Right renal cortex interstitium (tissue), 3 donors: ENCODE measurements around the gene KCNV2. TPM values are rescaled to one million over a fixed set of nuclear protein-coding genes. Genes with fewer than 3 reads are reported as not detected.
"Not testable (repeated sequence)": the region's sequence is repeated elsewhere in the genome, so short reads cannot be mapped to it uniquely, and the experiment has no call there.

Experiments used
- DNase-seq, 3 donors: peaks; one replicate each; pipeline ENCODE4 v3.0.0-alpha.2; 2013; ENCODE audit warnings: low read depth in 3 of 3, low spot score in 2 of 3
- polyA plus RNA-seq, 3 donors: library from polyadenylated mRNA; unstranded; fragments of 120-200 nt; gene quantifications; one replicate each; pipeline ENCODE4 v1.2.1, GENCODE V29; 2013; ENCODE audit not compliant: insufficient read length in 3 of 3

Gene KCNV2
- polyA plus RNA-seq = under 1 TPM in 1 of 3 donors, not detected in 2; 0.06 TPM

DNA sequence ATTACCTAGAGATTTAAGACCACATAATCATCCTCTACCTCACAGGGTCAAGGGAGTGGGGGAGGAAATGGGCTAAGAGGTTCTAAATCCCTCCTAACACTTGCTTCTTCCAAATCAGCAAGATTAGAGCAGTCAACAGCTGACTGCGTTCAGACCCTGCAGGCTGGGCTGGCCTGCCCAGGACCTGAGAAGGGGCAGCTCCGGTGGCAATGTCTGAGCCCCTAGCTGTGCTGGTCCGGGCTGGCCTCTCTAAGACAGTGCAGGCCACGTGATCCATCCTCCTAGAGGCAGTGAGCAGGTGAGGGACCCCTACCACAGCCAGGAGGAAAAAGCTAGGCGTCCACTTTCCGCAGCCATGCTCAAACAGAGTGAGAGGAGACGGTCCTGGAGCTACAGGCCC, at the start of gene KCNV2:
KCNV2 (plus strand) TSS at position 126 of the 400 bp plus-strand sequence; CDS start at position 356, 230 bp downstream.
- DNase-seq = no peak

DNA sequence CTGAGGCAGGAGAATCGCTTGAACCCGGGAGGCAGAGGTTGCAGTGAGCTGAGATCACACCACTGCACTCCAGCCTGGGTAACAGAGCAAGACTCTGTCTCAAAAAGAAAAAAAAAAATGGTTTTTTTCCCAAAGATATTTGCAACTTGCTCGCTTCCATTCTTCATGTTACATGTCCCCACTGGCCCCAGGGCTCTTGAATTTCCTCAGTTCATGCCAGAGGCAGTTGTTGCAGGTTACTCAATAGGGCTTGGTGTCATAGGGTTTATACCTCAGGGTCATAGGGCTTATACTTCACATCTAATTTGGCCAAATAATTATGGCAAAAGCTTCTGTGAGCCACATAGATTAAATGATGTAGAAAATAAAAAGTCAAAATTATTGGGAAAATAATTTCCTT, 44.1 kb upstream of the KCNV2 start:
- DNase-seq = no peak

DNA sequence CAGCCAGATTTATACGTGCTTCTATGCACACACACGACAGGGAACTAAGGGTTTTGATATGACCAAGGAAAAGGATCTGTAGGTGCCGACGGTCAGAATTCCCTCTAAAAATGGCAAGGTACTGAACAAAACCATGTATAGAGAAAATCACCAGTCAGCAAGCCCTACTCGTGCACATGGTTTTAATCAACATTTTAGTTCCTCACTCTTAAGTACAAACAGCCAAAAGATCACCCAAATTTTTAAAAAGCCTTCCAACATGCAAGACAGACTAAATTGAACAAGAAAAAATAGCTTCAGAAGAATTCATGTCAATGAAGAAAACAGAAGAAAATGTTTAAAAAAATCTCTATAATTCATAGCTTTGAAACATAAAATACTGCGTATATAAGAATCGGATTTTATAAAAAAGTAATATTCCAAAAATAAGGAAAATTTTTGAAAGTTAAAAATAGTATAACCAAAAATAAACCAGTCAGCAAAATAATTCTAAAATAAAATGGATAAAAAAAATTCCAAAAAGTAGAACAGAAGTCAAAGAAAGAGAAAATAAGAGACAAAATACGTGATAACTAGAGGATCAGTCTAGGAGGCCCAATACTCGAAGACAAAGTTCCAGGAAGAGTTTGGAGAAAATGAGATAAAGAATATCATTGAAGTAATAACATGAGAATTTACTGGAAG, 43.0 kb upstream of the KCNV2 start:
- DNase-seq = no peak

DNA sequence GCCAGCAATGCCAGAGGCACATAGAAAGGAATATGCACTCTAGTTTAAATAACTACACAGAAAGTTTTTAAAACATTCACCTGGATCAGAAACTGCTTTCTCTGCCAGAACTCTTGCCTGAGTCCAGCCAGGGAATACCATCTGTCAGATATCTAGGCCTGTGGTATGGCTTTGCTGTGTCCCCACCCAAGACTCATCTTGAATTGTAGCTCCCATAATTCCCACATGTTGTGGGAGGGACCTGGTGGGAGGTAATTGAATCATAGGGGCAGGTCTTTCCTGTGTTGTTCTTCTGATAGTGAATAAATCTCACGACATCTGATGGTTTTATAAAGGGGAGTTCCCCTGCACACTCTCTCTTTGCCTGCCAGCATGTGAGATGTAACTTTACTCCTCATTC, 41.5 kb upstream of the KCNV2 start:
- DNase-seq = no peak

GRCh38 chr9:2676466-2676865, 40.8 kb upstream of the KCNV2 start:
- no peak for DNase-seq

DNA sequence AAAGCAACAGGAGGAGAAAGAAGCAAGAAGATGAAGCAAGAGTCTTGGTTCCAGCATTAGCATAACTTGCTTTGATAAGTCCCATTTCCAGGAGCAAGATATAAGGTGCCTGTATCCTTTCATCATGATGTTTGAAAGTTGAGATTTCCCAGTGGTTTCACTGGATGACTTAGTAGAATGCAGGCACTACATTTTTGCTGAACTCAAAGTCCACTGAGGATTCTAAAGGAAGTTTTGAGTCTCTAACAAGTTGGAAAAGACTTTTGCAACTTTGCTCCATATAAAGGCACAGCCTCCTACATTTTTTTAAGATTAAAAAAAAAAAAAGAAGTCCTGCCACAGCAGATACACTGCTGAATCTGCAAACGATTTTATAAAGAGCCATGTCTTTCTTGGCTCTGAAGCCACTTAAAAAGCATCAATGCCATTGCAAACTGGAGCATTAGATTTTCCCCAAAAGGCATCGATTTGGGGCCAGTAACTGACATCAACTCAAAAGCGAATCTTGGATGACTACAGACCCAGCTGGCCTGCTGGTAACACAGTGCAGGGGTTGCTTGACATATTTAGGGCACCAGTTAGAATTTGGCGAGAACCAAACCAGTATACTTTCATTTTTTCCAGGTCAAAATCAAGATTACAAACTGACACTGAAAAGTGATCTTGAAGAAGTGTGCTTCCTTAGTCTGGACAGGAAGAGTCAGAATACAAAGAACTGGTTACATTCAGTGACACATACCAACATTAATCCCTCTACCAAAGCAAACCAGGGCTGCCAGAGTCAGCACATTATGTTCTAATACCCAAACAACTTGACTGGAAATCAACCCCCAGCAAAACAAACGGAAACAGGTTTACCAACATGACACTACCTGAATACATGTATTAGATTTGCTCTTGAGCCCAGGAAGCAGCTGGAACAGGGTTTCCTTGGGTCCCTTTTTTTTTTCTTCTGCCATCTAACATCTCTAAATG, 39.1 kb upstream of the KCNV2 start:
- no peak for DNase-seq

DNA sequence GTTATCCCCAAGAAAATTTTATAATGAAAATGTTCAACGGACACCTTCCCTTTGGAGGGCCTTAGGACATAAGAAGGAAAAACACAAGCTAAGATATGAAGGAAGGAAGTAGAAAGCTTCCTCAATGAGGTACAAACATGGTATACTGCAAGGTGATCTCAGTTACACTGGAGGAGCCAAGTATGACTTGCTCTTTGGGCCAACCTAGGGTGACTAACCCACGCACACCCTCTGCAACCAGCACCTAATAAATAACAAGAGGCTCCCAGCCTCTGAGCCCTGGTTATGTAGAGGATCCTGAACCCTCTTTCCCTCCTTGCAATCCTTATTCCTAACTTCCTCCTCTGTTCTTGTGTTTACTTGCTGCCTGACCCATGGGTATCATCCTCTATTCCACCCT, 38.3 kb upstream of the KCNV2 start:
- DNase-seq = no peak

GRCh38 chr9:2681981-2682380, 35.3 kb upstream of the KCNV2 start:
- DNase-seq = no peak

- DNase-seq = no peak
These were observed 30.4 kb upstream of the KCNV2 start for GRCh38 chr9:2686911-2687310.

GRCh38 chr9:2688636-2689035, 28.7 kb upstream of the KCNV2 start:
- no peak for DNase-seq

GRCh38 chr9:2691212-2691611, 26.1 kb upstream of the KCNV2 start:
- DNase-seq = no peak

- DNase-seq = no peak
These were observed 25.7 kb upstream of the KCNV2 start for GRCh38 chr9:2691626-2692025.

DNA sequence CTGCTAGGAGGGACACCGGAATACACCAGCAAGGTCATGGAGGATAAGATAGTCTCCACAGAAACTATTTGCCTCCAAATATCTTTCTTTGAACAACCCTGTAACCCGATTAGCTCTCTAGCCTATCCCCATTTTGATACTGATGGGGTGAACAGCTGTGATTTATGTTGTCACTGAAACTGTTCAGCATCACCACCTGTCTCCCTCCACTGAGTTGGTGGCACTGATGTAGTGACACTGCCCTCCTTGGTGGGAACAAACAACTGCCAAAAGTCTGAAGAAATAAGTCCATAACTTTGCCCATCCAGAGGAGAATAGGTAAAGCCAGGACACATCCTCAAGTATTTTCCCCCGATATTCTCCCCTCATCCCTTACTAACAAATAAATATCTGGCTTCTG, 24.3 kb upstream of the KCNV2 start:
- no peak for DNase-seq

GRCh38 chr9:2697492-2697891, 19.8 kb upstream of the KCNV2 start:
- no peak for DNase-seq

DNA sequence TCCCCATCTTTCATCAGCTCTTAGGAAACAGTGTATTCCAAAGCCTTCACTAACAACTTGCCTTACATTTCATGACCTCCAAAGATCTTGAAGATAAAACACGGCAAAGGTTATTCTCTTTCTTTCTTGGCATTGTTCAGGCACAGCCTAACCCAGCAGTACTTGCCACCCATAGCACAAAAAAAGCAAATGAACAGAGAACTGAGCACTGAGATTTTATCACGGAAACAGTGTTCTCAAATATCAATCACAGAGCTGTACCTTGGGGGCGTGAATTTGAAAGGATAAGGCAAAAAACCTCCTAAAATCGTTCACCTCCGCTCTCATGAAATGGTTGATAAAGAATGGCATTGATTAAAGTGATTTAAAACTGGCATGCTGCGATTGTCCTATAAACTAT, 16.9 kb upstream of the KCNV2 start:
- DNase-seq = no peak

DNA sequence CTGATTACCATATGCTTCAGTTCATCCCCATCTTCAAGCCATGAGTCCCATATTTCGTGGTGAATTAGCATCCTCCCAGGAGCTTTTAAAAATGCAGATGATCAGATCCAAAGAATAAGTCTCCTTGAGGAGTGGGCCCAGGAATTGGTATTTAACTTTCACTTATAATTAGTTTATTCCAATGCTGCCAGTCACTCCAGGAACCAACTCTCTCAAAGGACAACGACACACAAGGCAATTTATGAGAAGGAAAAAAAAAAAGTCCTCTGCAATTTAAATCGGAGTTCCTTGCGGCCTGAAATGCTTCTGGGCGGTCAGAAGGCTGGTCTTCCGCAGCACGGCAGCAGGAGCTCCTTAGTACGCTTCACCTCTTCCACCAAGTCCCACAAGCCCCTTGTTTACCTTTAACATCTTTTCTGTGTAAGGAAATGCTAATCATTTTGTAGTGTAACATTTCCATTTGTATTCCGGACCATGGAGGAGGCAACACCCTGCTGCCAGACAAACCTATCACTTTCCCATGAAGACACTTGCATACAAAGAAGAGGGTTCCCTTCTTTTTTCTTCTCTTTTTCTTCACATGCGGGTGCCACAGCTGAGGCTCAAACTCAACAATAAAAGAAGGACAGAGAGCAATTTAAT, 16.3 kb upstream of the KCNV2 start:
- DNase-seq = no peak

DNA sequence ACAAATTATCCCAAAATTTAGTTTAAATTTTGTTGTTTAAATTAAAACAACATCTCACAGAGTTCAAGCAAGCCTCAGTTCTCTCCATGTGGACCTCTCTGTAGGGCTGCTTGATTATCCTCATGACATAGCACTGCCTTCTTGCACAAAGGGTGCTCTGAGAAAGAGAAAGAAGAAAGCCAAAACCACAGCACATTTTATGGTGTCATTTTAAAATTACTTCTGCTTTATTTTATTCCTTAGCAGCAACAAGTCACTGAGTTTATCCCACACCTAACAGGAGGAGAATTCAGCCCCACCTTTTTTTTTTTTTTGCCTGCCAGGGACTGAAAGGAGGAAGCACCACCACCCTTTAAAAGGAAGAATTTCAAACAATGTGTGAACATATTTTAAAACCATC, 12.8 kb upstream of the KCNV2 start:
- DNase-seq = no peak

GRCh38 chr9:2707256-2707655, 10.1 kb upstream of the KCNV2 start:
- not testable (repeated sequence) for DNase-seq

- DNase-seq = no peak
These were observed 7.6 kb upstream of the KCNV2 start for GRCh38 chr9:2709645-2710101.

GRCh38 chr9:2711716-2712115, 5.6 kb upstream of the KCNV2 start:
- DNase-seq = no peak

- DNase-seq = no peak
These were observed 839 bp downstream of the KCNV2 start for GRCh38 chr9:2718001-2718697.
